Measurements from ENCODE around the gene FUT8.
"Not testable (repeated sequence)": the region's sequence is repeated elsewhere in the genome, so short reads cannot be mapped to it uniquely, and the experiment has no call there.

The FUT8 gene

DNA sequence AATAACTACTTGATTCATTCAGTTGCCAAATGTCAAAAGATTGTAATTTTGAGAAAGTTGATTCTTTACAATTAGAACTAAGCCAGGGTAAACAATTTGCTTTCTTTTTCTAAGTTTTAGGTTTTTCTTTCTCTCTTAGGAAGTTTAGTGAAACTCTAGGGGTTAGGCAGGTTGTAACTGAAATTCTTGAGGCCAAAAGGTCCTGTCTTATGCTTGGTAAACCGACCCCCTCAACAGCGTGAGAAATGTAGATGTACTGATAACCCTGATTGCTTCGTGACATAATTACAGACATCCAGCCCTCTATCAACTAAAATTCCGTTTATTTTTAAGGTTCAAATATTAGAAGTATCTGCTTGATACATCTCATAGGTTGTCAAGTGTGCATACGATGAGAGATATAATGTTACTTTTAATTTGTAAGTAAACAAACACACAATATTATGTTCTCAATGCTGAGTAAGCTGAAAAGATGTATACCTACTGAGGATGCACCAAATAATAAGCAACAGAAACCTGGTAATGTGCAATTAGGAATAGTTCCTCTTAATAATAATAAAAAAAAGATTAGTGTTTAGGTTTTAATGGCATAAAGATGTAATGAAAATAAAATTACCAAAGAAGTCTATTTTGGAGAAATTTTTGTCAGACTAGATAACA, 7.2 kb downstream of the FUT8 start:
- no peak for DNase-seq

DNA sequence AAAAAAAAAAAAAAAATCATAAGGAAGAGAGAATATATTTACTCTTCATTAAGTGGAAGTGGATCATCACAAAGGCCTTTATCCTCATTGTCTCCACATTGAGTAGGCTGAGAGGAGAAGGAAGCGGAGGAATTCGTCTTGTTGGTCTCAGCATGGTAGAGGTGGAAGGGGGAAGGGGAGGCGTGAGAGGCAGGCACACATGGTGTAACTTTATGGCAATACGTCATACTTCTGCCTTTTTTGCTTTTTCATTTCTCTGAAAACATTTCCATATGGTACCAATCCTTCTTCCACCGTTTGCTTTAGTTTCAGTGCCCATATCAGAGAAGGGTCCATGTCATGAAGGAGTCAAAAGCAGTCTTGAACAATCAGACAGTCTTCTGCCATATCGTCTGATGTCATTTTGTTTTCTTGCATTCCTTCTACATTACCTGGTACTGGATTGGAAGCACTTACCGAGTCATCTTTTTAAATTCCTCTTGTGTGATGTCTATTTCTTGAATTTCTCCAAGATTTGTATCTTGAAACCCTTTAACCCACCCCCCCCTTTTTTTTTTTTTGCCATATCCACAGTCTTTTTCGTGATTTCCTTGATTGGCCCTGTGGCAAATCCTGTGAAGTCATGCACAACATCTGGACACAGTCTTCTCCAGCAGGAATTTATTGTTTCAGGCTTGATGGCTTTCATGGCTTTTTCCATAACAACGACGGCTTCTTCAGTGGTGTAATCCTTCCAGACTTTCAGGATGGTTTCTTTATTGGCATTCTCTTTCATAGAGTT, 8.9 kb downstream of the FUT8 start:
- no peak for DNase-seq

DNA sequence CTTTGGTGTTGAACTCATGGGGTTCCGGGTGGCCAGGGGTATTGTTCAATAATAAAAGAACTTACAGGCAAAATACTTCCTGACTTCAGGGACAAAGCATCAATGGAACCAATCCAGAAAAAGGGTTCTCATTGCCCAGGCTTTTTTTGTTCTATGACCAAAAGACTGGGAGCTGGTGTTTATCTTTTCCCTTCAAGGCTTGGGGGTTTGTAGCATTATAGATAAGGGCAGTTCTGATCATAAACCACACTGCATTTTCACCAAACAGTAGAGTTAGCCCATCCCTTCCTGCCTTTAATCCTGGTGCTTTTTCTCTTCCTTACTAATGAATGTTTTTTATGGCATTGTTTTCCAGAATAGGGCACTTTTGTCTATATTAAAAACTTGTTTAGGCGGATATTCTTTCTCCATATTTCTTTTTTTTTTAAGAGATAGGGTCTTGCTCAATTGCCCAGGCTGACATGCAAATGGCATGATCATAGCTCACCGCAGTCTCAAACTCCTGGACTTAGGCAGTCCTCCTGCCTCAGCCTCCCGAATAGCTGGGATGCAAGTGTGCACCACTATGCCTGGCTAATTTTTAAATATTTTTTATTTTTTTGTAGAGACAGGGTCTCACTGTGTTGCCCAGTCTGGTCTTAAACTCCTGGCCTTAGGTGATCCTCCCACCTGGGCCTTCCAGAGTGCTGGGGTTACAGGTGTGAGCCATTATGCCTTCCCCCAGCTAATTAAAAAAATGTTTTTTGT, 9.7 kb downstream of the FUT8 start:
- DNase-seq, result no peak

DNA sequence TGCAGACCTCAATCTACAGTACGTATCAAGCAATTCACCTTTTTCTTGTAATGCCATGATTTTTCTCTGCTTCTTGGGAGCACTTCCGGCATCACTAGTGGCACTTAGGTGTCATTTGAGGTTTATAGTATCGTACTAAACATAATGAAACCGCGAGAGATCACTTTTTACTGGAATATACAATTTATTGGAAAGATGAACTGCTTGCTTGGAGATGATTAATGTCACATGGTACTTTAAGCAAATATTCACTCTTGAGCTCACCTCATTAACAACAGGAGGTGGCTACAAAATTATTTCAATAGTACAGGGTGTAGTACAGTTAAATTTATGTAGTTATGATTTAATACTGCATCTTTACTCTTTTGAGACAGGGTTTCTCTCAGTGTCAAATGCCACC, 11.5 kb downstream of the FUT8 start:
- no peak for DNase-seq

DNA sequence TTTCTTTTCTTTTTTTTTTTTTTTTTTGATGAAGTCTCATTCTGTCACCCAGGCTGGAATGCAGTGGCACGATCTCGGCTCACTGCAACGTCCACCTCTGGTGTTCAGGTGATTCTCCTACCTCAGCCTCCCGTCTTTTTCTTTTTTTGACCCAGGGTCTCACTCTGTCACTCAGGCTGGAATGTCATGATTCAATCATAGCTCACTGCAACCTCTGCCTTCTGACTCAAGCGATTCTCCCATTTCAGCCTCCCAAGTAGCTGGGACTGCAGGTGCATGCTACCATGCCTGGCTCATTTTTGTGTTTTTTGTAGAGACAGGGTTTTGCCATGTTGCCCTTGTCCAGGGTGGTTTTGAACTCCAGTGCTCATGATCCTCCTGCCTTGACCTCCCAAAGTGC, 12.0 kb downstream of the FUT8 start:
- no peak for DNase-seq

DNA sequence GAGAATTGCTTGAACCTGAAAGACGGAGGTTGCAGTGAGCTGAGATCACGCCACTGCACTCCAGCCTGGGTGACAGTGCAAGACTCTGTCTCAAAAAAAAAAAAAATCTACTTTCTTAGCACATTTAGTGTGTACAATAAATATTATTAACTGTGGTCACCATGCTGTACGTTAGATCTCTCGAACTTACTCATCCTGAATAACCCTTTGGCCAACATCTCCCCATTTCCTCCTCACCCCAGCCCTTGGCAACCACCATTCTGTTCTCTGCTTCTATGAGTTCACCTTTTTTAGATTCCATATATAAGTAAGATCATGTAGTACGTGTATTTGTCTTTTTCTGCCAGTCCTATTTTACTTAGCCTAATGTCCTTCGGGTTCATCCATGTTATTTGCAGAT, 13.4 kb downstream of the FUT8 start:
- DNase-seq, result no peak

DNA sequence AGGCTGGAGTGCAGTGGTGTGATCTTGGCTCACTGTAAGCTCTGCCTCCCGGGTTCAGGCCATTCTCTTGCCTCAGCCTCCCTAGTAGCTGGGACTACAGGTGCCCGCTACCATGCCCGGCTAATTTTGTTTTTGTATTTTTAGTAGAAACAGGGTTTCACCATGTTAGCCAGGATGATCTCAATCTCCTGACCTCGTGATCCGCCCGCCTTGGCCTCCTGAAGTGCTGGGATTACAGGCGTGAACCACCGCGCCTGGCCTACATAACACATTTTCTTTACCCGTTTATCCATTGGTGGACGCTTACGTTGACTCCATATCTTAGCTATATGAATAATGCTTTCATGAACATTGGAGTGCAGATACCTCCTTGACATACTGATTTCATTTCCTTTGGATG, 14.4 kb downstream of the FUT8 start:
- DNase-seq, result not testable (repeated sequence)

DNA sequence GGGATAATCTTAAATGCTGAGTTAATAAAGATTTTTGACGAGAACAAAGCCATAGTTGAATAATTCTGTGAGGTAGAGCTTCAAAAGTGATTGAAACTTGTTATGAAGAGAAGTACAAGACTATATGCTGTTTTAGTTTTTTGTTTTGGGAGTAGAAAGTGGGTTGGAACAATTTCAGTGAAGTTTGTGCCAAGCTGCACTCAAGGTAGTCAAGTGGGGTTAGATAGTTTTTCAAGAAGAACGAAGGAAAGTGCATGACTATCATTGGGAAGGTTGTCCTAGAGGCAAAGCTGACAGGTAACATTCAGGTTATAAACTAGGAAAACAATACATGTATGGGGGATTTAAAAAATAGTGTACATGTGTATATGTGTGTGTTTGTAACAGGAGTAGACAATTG, 16.2 kb downstream of the FUT8 start:
- DNase-seq, result no peak

DNA sequence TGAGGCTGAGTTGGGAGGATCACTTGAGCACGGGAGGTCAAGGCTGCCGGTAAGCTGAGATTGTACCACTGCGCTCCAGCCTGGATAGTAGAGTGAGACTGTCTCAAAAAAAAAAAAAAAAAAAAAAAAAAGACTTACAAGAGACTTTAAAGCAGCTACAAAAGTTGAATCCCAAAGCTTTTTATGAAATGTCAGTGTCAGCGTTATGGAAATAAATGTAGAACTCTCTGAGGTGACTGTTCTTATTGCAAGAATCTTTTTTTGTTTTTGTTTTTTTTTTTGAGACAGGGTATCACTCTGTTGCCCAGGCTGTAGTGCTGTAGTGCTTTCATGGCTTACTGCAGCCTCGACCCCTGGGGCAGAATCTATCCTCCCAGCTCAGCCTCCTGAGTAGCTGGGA, 17.2 kb downstream of the FUT8 start:
- no peak for DNase-seq

DNA sequence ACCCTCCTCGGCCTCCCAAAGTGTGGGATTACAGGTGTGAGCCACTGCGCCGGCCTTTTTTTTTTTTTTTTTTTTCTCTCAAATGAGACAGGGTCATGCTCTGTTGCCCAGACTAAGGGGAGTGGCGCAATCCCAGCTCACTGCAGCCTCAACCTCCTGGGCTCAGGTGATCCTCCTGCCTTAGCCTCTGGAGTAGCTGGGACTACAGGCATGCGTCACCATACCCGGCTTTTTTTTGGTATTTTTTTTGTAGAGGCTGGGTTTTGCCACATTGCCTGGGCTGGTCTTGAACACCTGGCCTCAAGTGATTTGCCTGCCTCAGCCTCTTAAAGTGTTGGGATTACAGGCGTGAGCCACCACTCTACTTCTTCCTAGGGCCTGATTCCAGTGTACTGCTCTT, 18.7 kb downstream of the FUT8 start:
- no peak for DNase-seq

DNA sequence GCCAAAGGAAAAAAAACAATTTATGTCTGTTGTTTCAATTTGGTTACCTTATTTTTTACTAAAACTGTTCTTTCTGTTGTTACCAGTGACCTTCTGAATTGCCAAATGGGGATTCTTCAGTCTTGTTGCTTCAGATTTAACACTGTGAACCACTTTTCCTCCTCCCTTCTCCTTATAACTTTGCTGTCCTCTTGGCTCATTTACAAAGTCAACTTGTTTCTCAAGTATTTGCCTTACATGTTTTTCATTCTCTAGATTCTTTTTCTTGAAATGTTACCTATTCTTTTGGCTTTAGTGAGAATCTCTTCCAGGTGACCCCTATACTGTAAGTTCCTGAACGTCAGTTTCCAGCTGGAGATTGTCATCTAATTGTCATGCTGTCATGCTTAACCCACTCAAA, 19.4 kb downstream of the FUT8 start:
- no peak for DNase-seq

DNA sequence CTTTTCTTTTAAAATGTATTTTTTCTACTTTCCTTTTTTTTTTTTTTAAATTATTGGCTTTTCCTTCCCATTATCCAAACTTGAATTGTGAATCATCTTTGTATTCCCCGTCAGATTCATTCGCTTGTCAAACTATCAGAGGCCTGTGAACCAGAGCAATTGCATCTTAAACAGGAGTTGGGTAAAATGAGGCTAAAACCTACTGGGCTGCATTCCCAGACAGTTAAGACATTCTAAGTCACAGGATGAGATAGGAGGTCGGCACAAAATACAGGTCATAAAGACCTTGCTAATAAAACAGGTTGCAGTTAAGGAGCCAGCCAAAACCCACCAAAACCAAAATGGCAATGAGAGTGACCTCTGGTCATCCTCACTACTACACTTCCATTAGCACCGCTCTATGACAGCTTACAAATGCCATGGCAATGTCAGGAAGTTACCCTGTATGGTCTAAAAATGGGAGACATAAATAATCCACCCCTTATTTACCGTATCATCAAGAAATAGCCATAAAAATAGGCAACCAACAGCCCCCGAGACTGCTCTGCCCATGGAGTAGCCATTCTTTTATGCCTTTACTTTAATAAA, 19.9 kb downstream of the FUT8 start:
- DNase-seq, result no peak

DNA sequence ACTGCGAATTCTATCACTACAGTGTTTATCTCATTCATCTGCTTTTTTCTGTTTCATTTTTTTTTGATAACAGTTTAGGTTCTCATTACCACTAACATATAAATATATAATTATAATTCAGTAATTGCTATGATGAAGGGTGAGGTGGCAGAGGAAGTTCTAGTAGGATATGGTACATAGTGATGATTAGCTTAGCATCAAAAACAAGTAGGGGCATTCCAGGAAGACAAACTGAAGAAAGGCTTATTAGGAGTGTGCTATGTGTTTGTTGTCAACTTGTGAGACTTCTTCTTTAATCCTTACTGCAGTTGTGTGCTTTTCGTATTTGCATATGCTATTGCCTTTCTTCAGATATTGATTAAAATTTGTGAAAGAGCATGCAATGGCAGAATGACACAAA, 20.6 kb downstream of the FUT8 start:
- no peak for DNase-seq

DNA sequence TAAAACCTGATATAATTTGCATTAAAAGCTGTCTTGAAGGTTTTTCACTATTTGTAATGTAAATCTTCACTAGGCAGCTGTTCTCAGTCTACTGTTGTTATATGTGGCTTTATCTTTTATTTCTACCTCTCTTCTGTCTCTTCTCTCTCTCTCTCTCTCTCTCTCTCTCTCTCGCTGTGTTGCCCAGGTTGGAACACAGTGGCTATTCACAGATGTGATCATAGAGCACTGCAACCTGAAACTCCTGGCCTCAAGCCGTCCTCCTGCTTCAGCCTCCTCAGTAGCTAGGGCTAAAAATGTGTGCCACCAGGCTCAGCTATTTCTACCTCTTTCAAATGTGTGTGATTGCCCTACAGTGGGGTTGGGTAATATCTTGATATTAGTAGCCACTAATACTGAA, 21.1 kb downstream of the FUT8 start:
- no peak for DNase-seq

DNA sequence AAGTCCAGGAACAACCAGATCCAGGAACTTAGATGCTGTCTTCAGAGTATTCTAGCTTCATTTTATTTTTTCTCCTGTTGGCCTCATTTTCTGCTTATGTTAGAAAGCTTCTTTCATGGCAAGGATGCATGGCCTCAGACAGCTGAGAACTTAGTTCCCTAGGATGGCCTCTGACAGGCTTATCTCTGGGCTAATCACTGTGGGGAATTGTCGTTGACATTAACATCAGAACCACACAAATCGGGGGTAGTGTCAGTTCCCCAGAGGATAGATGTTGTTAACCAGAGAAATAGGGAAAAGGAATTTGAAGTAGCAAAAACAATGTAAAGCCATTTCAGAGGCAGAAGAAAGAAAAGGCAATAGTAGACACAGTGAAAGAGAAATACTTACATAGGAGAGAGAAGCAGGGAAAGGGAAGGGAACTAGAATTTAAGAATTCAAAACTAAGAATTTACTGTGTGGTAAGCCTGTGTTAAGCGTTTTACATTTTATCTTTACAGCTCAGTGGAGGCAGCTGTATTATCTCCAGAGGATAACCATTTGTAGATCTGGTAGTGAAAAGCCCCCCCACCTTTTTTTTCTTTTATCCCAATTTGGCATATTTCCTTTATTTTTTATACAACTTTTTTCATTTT, 21.8 kb downstream of the FUT8 start:
- peak in 1 of 2 experiments; percentile 13 for DNase-seq

DNA sequence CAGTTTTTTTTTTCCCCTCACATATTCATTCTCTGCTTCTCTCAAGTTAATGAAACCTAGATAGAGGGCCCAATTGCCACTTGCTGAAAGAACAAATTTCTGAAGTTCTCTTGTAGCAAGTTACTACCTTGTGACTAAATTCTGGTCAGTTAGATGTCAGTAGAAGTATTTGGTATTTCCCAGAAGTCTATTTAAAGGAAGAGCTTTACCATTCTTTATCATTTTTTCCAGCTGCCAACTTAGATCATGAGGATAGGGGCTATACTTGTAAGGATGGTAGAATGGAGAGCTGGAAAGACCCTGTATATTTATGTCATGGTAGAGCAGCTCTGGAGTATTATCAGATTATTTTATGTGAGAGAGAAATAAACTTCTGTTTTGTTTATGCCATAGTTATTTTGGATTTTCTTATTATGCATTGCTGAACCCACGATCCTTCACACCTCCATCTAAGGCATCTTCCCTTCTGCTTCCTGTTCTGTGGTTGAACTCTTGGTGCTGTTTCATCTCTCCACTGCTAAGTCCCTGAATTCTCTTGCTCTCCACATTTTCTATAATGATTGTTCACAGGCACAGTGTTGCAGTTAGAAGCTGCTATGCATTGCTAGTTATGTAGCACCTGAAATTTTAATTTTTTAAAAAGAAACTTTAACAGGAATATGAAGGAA, 25.9 kb downstream of the FUT8 start:
- no peak for DNase-seq

DNA sequence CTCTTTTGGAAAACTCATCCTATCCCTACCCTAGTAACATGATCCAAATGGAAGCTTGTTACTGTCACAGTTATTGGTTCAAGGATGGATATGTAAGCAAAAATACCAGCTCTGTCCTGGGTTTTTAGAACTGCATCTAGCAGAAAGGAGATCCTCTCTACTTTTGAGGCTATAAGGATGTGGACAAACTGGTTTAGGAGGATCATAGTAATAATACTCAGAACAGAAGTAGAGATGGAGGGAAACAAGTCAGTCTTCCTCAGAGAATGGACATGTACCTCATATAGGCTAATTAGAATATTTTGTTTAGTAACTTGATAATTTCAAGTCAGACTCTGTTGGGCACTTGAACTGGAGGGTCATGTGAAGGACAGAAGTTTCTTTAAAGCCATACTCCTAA, 26.6 kb downstream of the FUT8 start:
- DNase-seq, result no peak

DNA sequence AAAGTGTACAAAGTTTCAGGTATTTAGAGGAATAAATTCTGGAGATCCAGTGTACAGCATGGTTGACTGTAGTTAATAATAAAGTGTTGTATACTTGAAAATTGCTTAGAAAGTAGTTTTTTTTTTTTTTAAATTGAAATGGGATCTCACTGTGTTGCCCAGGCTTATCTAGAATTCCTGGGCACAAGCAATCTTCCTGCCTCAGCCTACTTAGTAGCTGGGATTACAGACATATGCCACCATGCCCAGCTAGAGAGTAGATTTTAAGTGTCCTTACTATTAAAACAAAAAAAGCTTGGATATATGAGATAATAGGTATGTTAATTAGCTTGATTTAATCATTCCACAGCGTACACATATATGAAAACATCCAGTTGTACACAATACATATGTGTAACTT, 27.7 kb downstream of the FUT8 start:
- no peak for DNase-seq

DNA sequence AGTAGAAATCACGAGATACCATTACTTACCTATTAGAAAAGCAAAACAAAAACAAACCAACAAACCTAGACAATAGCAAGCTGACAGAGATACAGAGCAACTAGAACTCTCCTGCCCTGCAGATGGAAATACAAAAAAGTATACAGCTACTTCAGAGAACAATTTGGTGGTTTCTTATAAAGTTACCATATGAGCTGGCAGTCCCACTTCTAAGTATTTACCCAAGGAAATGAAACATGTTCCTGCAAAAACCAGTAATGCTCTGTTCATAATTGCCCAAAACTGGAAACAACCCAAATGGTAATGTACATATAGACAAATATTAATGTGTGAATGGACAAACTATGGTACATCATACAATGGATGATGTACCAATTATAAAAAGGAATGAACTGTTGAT, 31.7 kb downstream of the FUT8 start:
- no peak for DNase-seq

DNA sequence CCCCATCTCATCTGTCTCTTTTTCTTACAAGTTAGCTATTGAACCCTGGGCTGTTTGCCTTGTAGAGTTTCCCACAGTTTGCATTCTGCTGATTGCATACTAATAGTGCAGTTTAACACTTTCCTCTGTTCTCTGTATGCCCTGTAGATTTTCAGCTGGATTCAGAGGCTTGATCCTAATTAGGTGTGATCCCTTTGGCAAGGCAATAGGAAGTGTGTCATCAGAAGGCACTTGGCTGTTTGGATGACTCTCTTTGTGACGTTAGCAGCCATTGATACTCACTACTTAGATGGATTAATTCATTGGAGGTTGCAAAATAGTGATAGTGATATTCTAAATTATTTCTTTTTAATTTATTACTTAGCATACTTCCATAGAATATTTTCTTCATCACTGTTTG, 33.6 kb downstream of the FUT8 start:
- DNase-seq, result peak in 1 of 2 experiments; percentile 13

DNA sequence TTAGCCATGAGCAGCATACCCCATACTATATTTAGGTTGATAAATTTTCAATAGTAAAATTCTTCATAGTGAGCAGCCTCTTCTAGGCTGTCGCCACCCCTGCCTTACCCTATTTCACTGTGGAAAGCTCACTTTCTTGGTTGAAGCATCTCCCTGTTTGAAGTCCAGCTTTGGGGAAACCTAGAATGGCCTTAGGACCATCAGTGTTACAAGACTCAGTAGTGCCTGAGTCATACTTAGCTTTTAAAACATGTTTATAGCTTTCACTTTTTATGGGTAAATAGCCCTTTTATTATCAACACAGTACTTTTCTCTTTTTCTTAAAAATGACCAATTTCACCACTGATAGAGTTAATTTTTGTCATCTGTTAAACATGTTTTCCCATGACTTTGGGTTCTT, 37.1 kb downstream of the FUT8 start:
- no peak for DNase-seq

DNA sequence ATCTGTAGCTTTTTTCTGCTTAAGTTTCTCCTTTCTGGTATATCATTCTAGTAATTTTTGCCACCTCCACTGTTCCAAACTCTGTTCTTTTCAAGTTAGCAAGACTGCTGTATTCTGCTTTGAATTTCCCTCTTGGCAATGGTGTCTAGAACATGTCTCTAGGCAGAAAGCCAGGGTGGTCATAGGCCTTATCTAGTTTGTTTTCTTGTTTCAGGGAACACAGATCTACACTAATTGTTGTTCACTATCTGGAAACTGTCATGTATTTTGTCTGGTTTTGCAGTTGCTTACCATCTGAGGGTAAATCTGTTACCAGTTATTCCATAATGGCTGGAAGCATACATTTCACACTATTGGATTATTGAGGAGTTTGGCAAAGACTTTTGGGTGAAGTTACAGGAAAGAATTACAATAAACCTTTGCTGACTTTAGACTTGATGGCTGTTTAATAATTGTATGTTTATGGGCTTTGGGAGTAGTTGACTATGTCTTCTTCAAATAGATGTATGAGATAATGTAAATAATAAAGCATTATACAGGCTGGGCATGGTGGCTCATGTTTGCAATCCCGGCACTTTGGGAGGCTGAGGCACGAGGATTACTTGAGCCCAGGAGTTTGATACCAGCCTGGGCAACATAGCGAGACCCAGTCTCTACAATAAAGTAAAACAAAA, 41.4 kb downstream of the FUT8 start:
- DNase-seq, result no peak
